GM12878 (cell line): ENCODE data around the gene GRIA4. TPM values are rescaled to one million over a fixed set of nuclear protein-coding genes. Genes with fewer than 3 reads are reported as not detected.
A peak's percentile ranks its signal among the peaks of the same experiment; 100 is the strongest.

ENCODE experiments used
- ATAC-seq: fragments of 200-7000 bp; cut with Tn5 transposase; 3 replicates; pipeline ENCODE4 v1.9.1; 2020; ENCODE audit warnings: mild to moderate bottlenecking, moderate library complexity
- BruUV-seq: library from RNA; stranded (reverse); fragments of 400-500 nt; replicated peaks from 2 replicates; lab custom pipeline; 2021; lab: Mats Ljungman, UMichigan
- CTCF ChIA-PET: fragments of 300-600 bp; sonication (Branson Sonifier 250); formaldehyde crosslinking; extraction: SDS; loops from one replicate; lab custom pipeline; 2021; ENCODE audit warnings: inconsistent platforms; lab: Yijun Ruan, JAX
- POLR2A ChIA-PET: fragments of 350-600 bp; formaldehyde crosslinking; extraction: SDS; loops from one replicate; lab custom pipeline; 2021; ENCODE audit warnings: inconsistent platforms; lab: Charles Lee
- RAD21 ChIA-PET: fragments of 300-600 bp; sonication (Branson Sonifier 250); formaldehyde crosslinking; loops from one replicate; lab custom pipeline; 2023; ENCODE audit warnings: antibody characterized with exemption; ENCODE audit not compliant: unreplicated experiment; lab: Charles Lee
- SMC1A ChIA-PET: fragments of 300-600 bp; sonication (Branson Sonifier 250); formaldehyde crosslinking; loops from one replicate; lab custom pipeline; 2023; ENCODE audit not compliant: unreplicated experiment, uncharacterized antibody; lab: Charles Lee
- DNase-seq: peaks from one replicate; pipeline ENCODE4 v3.0.0-alpha.2; 2011; ENCODE audit warnings: low read depth, low spot score
- FAIRE-seq: peaks from 3 replicates; lab custom pipeline; 2011; peaks lifted over from hg19 to GRCh38; lab: Jason Lieb, UNC
- H2AFZ ChIP-seq: 2 replicates; pipeline ENCODE4 v1.6.0; 2011; ENCODE audit warnings: low read depth, low read length, control low read depth; ENCODE audit not compliant: control insufficient read depth
- H3K27ac ChIP-seq: 2 replicates; pipeline ENCODE4 v1.5.1; 2011; ENCODE audit warnings: control low read depth; ENCODE audit not compliant: control insufficient read depth, insufficient read depth
- H3K27me3 ChIP-seq, 2 experiments: replicated peaks in 1 of 2; 2 replicates each; pipeline versions ENCODE4 v1.6.0 to v1.6.1; 2011; ENCODE audit warnings: low read length in 1 of 2; ENCODE audit not compliant: control insufficient read depth in 2 of 2, insufficient read depth in 2 of 2
- H3K36me3 ChIP-seq, 2 experiments: 2 replicates each; pipeline ENCODE4 v1.5.1; 2011; ENCODE audit warnings: low read length in 1 of 2; ENCODE audit not compliant: control insufficient read depth in 2 of 2, insufficient read depth in 2 of 2
- H3K4me1 ChIP-seq: 2 replicates; pipeline ENCODE4 v1.6.1; 2011; ENCODE audit warnings: mild to moderate bottlenecking, low read length, moderate library complexity, mixed read lengths; ENCODE audit not compliant: control insufficient read depth, insufficient read depth
- H3K4me2 ChIP-seq: 2 replicates; pipeline ENCODE4 v1.6.0; 2011; ENCODE audit warnings: control low read depth; ENCODE audit not compliant: control insufficient read depth, insufficient read depth
- H3K4me3 ChIP-seq: fragments of 200-600 bp; sonication (generic); 2 replicates; pipeline ENCODE4 v1.5.1; 2016
- H3K79me2 ChIP-seq: 2 replicates; pipeline ENCODE4 v1.6.0; 2011; ENCODE audit warnings: low read length; ENCODE audit not compliant: control insufficient read depth, insufficient read depth
- H3K9ac ChIP-seq: 2 replicates; pipeline ENCODE4 v1.8.0; 2011; ENCODE audit warnings: low read length, control low read depth, mixed read lengths; ENCODE audit not compliant: control insufficient read depth, insufficient read depth
- H3K9me3 ChIP-seq: replicated peaks from 3 replicates; pipeline ENCODE4 v1.5.1; 2011; ENCODE audit warnings: mild to moderate bottlenecking, low read length; ENCODE audit not compliant: control insufficient read depth, insufficient read depth
- H4K20me1 ChIP-seq: 2 replicates; pipeline ENCODE4 v1.6.0; 2011; ENCODE audit not compliant: control insufficient read depth, insufficient read depth
- ATF2 ChIP-seq: IDR thresholded peaks from 2 replicates; pipeline ENCODE4 v1.6.1; 2012; ENCODE audit warnings: low read length, inconsistent platforms
- ATF7 ChIP-seq: fragments of 450-650 bp; IDR thresholded peaks from 2 replicates; pipeline ENCODE4 v1.6.1; 2016; ENCODE audit warnings: low read depth, mild to moderate bottlenecking
- DPF2 ChIP-seq: fragments of 450-650 bp; IDR thresholded peaks from 2 replicates; pipeline ENCODE4 v1.6.1; 2017; ENCODE audit warnings: mild to moderate bottlenecking
- IKZF2 ChIP-seq, 2 experiments: fragments of 450-650 bp; IDR thresholded peaks; 2 replicates each; pipeline ENCODE4 v1.6.1; 2017; ENCODE audit warnings: mild to moderate bottlenecking in 2 of 2, moderate library complexity in 2 of 2
- JUNB ChIP-seq: IDR thresholded peaks from 2 replicates; pipeline ENCODE4 v1.6.1; 2016; ENCODE audit warnings: antibody characterized with exemption, mild to moderate bottlenecking
- MLLT1 ChIP-seq: fragments of 450-650 bp; IDR thresholded peaks from 2 replicates; pipeline ENCODE4 v1.6.1; 2016; ENCODE audit warnings: mild to moderate bottlenecking
- MTA2 ChIP-seq: fragments of 450-650 bp; IDR thresholded peaks from 2 replicates; pipeline ENCODE4 v1.6.1; 2016; ENCODE audit warnings: low read depth, mild to moderate bottlenecking, moderate library complexity
- MYB ChIP-seq: fragments of 150-350 bp; IDR thresholded peaks from 2 replicates; pipeline ENCODE4 v1.6.1; 2014; ENCODE audit warnings: mild to moderate bottlenecking, low read depth, low read length, borderline replicate concordance
- NR2F1 ChIP-seq: fragments of 450-650 bp; conservative IDR thresholded peaks from 2 replicates; pipeline ENCODE4 v1.6.1; 2017; ENCODE audit warnings: mild to moderate bottlenecking
- PKNOX1 ChIP-seq: fragments of 450-650 bp; IDR thresholded peaks from 2 replicates; pipeline ENCODE4 v1.6.1; 2016; ENCODE audit warnings: mild to moderate bottlenecking
- RELA ChIP-seq: fragments of 450-650 bp; IDR thresholded peaks from 2 replicates; pipeline ENCODE4 v1.8.0; 2014; ENCODE audit warnings: borderline replicate concordance; ENCODE audit not compliant: partially characterized antibody
- RELB ChIP-seq: fragments of 450-650 bp; IDR thresholded peaks from 2 replicates; pipeline ENCODE4 v1.6.1; 2017; ENCODE audit warnings: low read depth, mild to moderate bottlenecking, moderate library complexity
- STAT1 ChIP-seq: fragments of 450-650 bp; conservative IDR thresholded peaks from 2 replicates; pipeline ENCODE4 v1.6.1; 2014; ENCODE audit warnings: antibody characterized with exemption, mild to moderate bottlenecking
- TAF1 ChIP-seq: IDR thresholded peaks from 2 replicates; pipeline ENCODE4 v1.6.1; 2011; ENCODE audit warnings: mild to moderate bottlenecking, low read depth, low read length, borderline replicate concordance
- TCF3 ChIP-seq: IDR thresholded peaks from 2 replicates; pipeline ENCODE4 v1.6.1; 2012; ENCODE audit warnings: low read depth, mild to moderate bottlenecking, low read length, borderline replicate concordance; ENCODE audit not compliant: insufficient read depth
- ZNF384 ChIP-seq: IDR thresholded peaks from 2 replicates; pipeline ENCODE4 v1.6.1; 2012; ENCODE audit warnings: low read depth, mild to moderate bottlenecking, low read length, improper control_type of control experiment, borderline replicate concordance
- WGBS: methylation state at CpG from one replicate; pipeline ENCODE4 v1.1.6; 2016; ENCODE audit warnings: low lambda C conversion rate; ENCODE audit not compliant: insufficient replicate concordance, insufficient coverage; ENCODE audit errors: missing lambda C conversion rate; 5-methylcytosine and 5-hydroxymethylcytosine counted together
- in situ Hi-C: fragments of 300-500 bp; cut with MboI; formaldehyde crosslinking; loops from 9 replicates; pipeline ENCODE4 v1.14.3; 2018; ENCODE audit warnings: mixed read lengths
- intact Hi-C: fragments of 100-400 bp; cut with micrococcal nuclease; formaldehyde crosslinking; loops from one replicate; pipeline ENCODE4 v1.14.2; 2022; ENCODE audit not compliant: unreplicated experiment
- polyA plus RNA-seq, 11 experiments: library from polyadenylated mRNA; depleted of rRNA in 4 of 11; unstranded in 6 of 11; stranded (reverse) in 5 of 11; fragments of >200 nt; fragmentation: Nextera tagmentation in 4 of 11; fragmentation: Illumina TruSeq in 1 of 11; extraction: Ambion mirVana in 4 of 11; extraction: Trizol in 1 of 11; gene quantifications; 1 replicate in 1 of 11; 2 replicates in 10 of 11; pipeline versions ENCODE4 v1.2.1 to v1.2.3, GENCODE V29; 2011 to 2016; ENCODE audit warnings: inconsistent platforms in 2 of 11, missing spikeins in 2 of 11, low read depth in 1 of 11
- total RNA-seq, 4 experiments: library from RNA; depleted of rRNA in 3 of 4; stranded (reverse); fragments of >200 nt in 3 of 4; fragmentation: Illumina TruSeq in 1 of 4; extraction: Trizol in 1 of 4; gene quantifications; 2 replicates each; pipeline versions ENCODE4 v1.2.1 to v1.2.3, GENCODE V29; 2013 to 2021

The GRIA4 gene
- total and polyA plus RNA-seq, 10 of the 15 experiments (the other 5 are each of a cell fraction or from before 2014, with no cell fraction given) = 0.04 TPM; not detected in 9

GRCh38 chr11:105719073-105719822 lies 109.4 kb downstream of the GRIA4 start:
- ChIA-PET SMC1A (interaction anchor here (0.7 to 2.7 kb wide), 7 partner anchors 8 to 99 kb away, joined by 3 to 10 read pairs (median 4); no protein-coding TSS in a partner anchor), RAD21 (interaction anchor here (0.6 to 2.2 kb wide), 5 partner anchors 12 to 756 kb away, joined by 3 to 6 read pairs (median 3); no protein-coding TSS in a partner anchor), POLR2A (interaction anchor here (1.4 kb wide), 1 partner anchor 21 kb away, joined by 3 read pairs; no protein-coding TSS in a partner anchor), CTCF (interaction anchor here (0.6 to 1.9 kb wide), 4 partner anchors 20 to 1761 kb away, joined by 3 to 5 read pairs (median 3); no protein-coding TSS in a partner anchor)
- Histone ChIP-seq H3K4me2 (no peak overlapping the region), H3K36me3 (no peaks in the 10 kb centered on the region), H3K79me2 (no peaks in the 10 kb centered on the region), H3K9me3 (no peaks in the 10 kb centered on the region; the same call in 2 of the 3 replicates), H3K27me3 (no peaks in the 10 kb centered on the region), H3K27ac (no peak overlapping the region), H3K4me1 (no peaks in the 10 kb centered on the region), H3K9ac (no peak overlapping the region), H4K20me1 (no peaks in the 10 kb centered on the region), H2AFZ (peak overlapping the region; percentile 7; the same call in 1 of the 2 replicates), H3K4me3 (no peak overlapping the region)
- no TSS peak for BruUV-seq
- in situ Hi-C loops (no loop called here), intact Hi-C loops (loop anchor here (5.0 kb wide), 1 partner anchor 393 kb away; no protein-coding TSS in a partner anchor)
- ATAC-seq = peak; percentile 98
- 51% methylated on average over 11 of the region's 11 CpGs for WGBS
- peak; percentile 35 for DNase-seq
- no peak for FAIRE-seq
- TF ChIP-seq IKZF2 (IDR thresholded peaks at IDR 0.05) = peak in 1 of 2 experiments; percentile 37; a peak in 1 of 4 replicates
- TF ChIP-seq MTA2 = peak; percentile 44; the same call in 1 of the 2 replicates
- TF ChIP-seq DPF2 = 0 out of 2 replicates have a peak, but pooled peaks have one; percentile 22
- no peak for TF ChIP-seq TCF3
- TF ChIP-seq ZNF384 = 0 out of 2 replicates have a peak, but pooled peaks have one; percentile 12
- TF ChIP-seq PKNOX1 = peak; percentile 83
- no peak for TF ChIP-seq MYB
- TF ChIP-seq JUNB = peak; percentile 55
- TF ChIP-seq RELA = peak; percentile 72
- TF ChIP-seq NR2F1 = peak; percentile 53; the same call in 1 of the 2 replicates
- TF ChIP-seq STAT1 = no peak
- no peak for TF ChIP-seq TAF1
- peak; percentile 94 for TF ChIP-seq RELB
- TF ChIP-seq ATF7 = peak; percentile 53; the same call in 1 of the 2 replicates
- 0 out of 2 replicates have a peak, but pooled peaks have one; percentile 59 for TF ChIP-seq MLLT1
- TF ChIP-seq ATF2 = 0 out of 2 replicates have a peak, but pooled peaks have one; percentile 10
